Nephron (organoid): ENCODE measurements around the gene ZNF211.

Experiments
- H3K27ac Mint-ChIP-seq, 3 experiments: 2 replicates each; pipeline ENCODE4 v1.8.0; 2020; ENCODE audit warnings: mixed read lengths in 3 of 3, mild to moderate bottlenecking in 2 of 3, moderate library complexity in 1 of 3
- H3K27me3 Mint-ChIP-seq: 2 replicates; pipeline ENCODE4 v1.8.0; 2021; ENCODE audit warnings: low read depth, mild to moderate bottlenecking, moderate library complexity, mixed read lengths
- H3K36me3 Mint-ChIP-seq: 2 replicates; pipeline ENCODE4 v1.8.0; 2020; ENCODE audit warnings: low read depth, mixed read lengths
- H3K4me1 Mint-ChIP-seq: 2 replicates; pipeline ENCODE4 v1.8.0; 2020; ENCODE audit warnings: mixed read lengths
- H3K4me3 Mint-ChIP-seq, 3 experiments: 2 replicates each; pipeline ENCODE4 v1.8.0; 2020; ENCODE audit warnings: mild to moderate bottlenecking in 3 of 3, mixed read lengths in 3 of 3, moderate library complexity in 2 of 3
- H3K9me3 Mint-ChIP-seq: 2 replicates; pipeline ENCODE4 v1.8.0; 2020; ENCODE audit warnings: mixed read lengths
- CTCF ChIP-seq, 3 experiments: fragments of 200-600 bp; sonication (generic); IDR thresholded peaks; one replicate each; pipeline ENCODE4 v1.5.0; 2021; ENCODE audit warnings: antibody characterized with exemption in 3 of 3; ENCODE audit not compliant: unreplicated experiment in 3 of 3

Gene ZNF211

DNA sequence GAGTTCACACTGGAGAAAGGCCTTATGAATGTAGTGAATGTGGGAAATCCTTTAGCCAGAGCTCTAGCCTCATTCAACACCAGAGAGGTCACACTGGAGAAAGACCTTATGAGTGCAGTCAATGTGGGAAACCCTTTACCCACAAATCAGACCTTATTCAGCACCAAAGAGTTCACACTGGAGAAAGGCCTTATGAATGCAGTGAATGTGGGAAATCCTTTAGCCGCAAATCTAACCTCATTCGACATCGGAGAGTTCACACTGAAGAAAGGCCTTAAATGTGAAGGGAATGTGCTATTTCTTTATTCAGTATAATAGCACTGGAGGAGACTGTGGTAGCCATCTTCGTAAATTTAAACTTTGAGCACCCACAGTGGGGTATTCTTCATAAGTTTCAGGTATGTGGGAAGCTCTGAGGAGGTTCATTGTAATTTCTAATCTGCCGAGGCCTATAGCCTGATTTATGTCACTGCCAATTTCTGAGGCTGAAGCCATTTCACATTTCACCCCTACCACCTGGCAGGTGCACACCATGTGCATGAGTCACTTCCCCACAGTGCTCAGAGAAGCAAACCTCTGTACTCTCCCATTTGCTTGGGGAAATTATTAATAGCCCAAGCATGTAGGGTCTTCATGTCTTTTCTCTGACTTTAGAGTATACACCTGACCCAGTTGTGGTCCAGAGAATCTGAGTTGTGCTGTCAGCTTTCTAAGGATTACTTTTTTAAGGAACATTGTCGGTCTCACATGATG, 55.2 kb downstream of the ZNF211 start:
- peaks cover 89% of the 10 kb centered on the region for H3K9me3 Mint-ChIP-seq
- no peak for TF ChIP-seq CTCF (IDR thresholded peaks at IDR 0.05; ENCODE audit: unreplicated experiment in 3 of 3)
- H3K36me3 Mint-ChIP-seq = peaks cover 100% of the 10 kb centered on the region
- H3K4me1 Mint-ChIP-seq = peaks cover 5% of the 10 kb centered on the region
- H3K27me3 Mint-ChIP-seq = no peaks in the 10 kb centered on the region
- no peak overlapping the region for H3K4me3 Mint-ChIP-seq
- H3K27ac Mint-ChIP-seq = no peak overlapping the region

- H3K27me3 Mint-ChIP-seq = no peaks in the 10 kb centered on the region
- H3K9me3 Mint-ChIP-seq = peaks cover 89% of the 10 kb centered on the region
- H3K4me1 Mint-ChIP-seq = no peaks in the 10 kb centered on the region
- peaks cover 100% of the 10 kb centered on the region for H3K36me3 Mint-ChIP-seq
- no peak overlapping the region for H3K4me3 Mint-ChIP-seq
- no peak overlapping the region for H3K27ac Mint-ChIP-seq
- no peak for TF ChIP-seq CTCF (IDR thresholded peaks at IDR 0.05; ENCODE audit: unreplicated experiment in 3 of 3)
Measured at GRCh38 chr19:57689750-57690149, 56.8 kb downstream of the ZNF211 start.
